ENCODE measurements around the gene TBC1D3.
"Not testable (repeated sequence)": the region's sequence is repeated elsewhere in the genome, so short reads cannot be mapped to it uniquely, and the experiment has no call there.

TBC1D3 gene

GRCh38 chr17:38192455-38192854 is at the start of gene TBC1D3:
TBC1D3 (minus strand) TSS chr17:38192555; CDS start chr17:38191029, 1,526 bp downstream.
- in situ Hi-C loops (cut with MboI; ENCODE audit: low sequenced_read_pairs): not testable (repeated sequence)

GRCh38 chr17:38232790-38233189 is 40.4 kb upstream of the TBC1D3 start:
- in situ Hi-C loops (cut with MboI; ENCODE audit: low sequenced_read_pairs): not testable (repeated sequence)

- in situ Hi-C loops (cut with MboI; ENCODE audit: low sequenced_read_pairs): not testable (repeated sequence)
Measured at GRCh38 chr17:38225844-38226495, 33.6 kb upstream of the TBC1D3 start.

- in situ Hi-C loops (cut with MboI; ENCODE audit: low sequenced_read_pairs): not testable (repeated sequence)
Measured at GRCh38 chr17:38220867-38221266, 28.5 kb upstream of the TBC1D3 start.

- in situ Hi-C loops (cut with MboI; ENCODE audit: low sequenced_read_pairs): not testable (repeated sequence)
Measured at GRCh38 chr17:38200271-38200670, 7.9 kb upstream of the TBC1D3 start.

GRCh38 chr17:38134860-38135259 is 57.5 kb downstream of the TBC1D3 start:
- in situ Hi-C loops (cut with MboI; ENCODE audit: low sequenced_read_pairs): not testable (repeated sequence)

Measured in HL-60/S4 treated with retinoic acid at 250 ng/mL for 4 days and 3 days (cell line).